GM19351 (cell line): ENCODE results near the gene ARHGEF28.
A peak's percentile ranks its signal among the peaks of the same experiment; 100 is the strongest.

Experiments used
- ATAC-seq: cut with Tn5 transposase; IDR thresholded peaks from one replicate; pipeline ENCODE4 v1.9.1; 2021; ENCODE audit warnings: mild to moderate bottlenecking, moderate library complexity; ENCODE audit not compliant: unreplicated experiment

ARHGEF28 gene

GRCh38 chr5:73774924-73775323 is 148.9 kb downstream of the ARHGEF28 start:
- ATAC-seq = no peak

GRCh38 chr5:73776405-73776804 is 150.4 kb downstream of the ARHGEF28 start:
- no peak for ATAC-seq

GRCh38 chr5:73777192-73777591 is 151.2 kb downstream of the ARHGEF28 start:
- ATAC-seq = no peak

GRCh38 chr5:73780302-73781080 is 154.5 kb downstream of the ARHGEF28 start:
- no peak for ATAC-seq

- ATAC-seq = no peak
Observed at GRCh38 chr5:73781107-73781768, 155.2 kb downstream of the ARHGEF28 start.

GRCh38 chr5:73783828-73784227 is 157.8 kb downstream of the ARHGEF28 start:
- no peak for ATAC-seq

- no peak for ATAC-seq
Observed at GRCh38 chr5:73786043-73786831, 160.2 kb downstream of the ARHGEF28 start.

GRCh38 chr5:73789851-73790281 is 163.9 kb downstream of the ARHGEF28 start:
- no peak for ATAC-seq

GRCh38 chr5:73791389-73791788 is 165.4 kb downstream of the ARHGEF28 start:
- ATAC-seq = no peak

GRCh38 chr5:73792687-73793320 is 166.8 kb downstream of the ARHGEF28 start:
- no peak for ATAC-seq

GRCh38 chr5:73793911-73794310 is 167.9 kb downstream of the ARHGEF28 start:
- ATAC-seq = no peak

- peak; percentile 61 for ATAC-seq
Observed at GRCh38 chr5:73796164-73797131, 170.5 kb downstream of the ARHGEF28 start.

- no peak for ATAC-seq
Observed at GRCh38 chr5:73797132-73797510, 171.1 kb downstream of the ARHGEF28 start.

GRCh38 chr5:73799401-73799972 is 173.5 kb downstream of the ARHGEF28 start:
- ATAC-seq = no peak

- ATAC-seq = no peak
Observed at GRCh38 chr5:73801686-73802085, 175.7 kb downstream of the ARHGEF28 start.

GRCh38 chr5:73805449-73805848 is 179.5 kb downstream of the ARHGEF28 start:
- no peak for ATAC-seq

GRCh38 chr5:73808911-73809310 is 182.9 kb downstream of the ARHGEF28 start:
- ATAC-seq = no peak

GRCh38 chr5:73810429-73810828 is 184.4 kb downstream of the ARHGEF28 start:
- no peak for ATAC-seq

GRCh38 chr5:73812457-73812856 is 186.5 kb downstream of the ARHGEF28 start:
- ATAC-seq = no peak
